AG04449 (cell line): ENCODE measurements around the gene GGT6.

ENCODE experiments used
- CTCF ChIA-PET: fragments of 350-600 bp; formaldehyde crosslinking; extraction: SDS; loops from one replicate; lab custom pipeline; 2021; ENCODE audit warnings: antibody characterized with exemption; lab: Yijun Ruan, JAX
- POLR2A ChIA-PET: fragments of 400-600, 350-600 bp; formaldehyde crosslinking; extraction: SDS; loops from one replicate; lab custom pipeline; 2020; ENCODE audit warnings: antibody characterized with exemption, inconsistent platforms; lab: Yijun Ruan, JAX
- DNase-seq: peaks from one replicate; pipeline ENCODE4 v3.0.0-alpha.2; 2010; ENCODE audit warnings: low read depth, low spot score
- H3K4me3 ChIP-seq: 2 replicates; pipeline ENCODE4 v1.5.1; 2011; ENCODE audit warnings: low read depth, mild to moderate bottlenecking, control low read depth, low read length
- TF ChIP-seq, protein P1 (sequence below): IDR thresholded peaks from one replicate; pipeline ENCODE4 v1.5.1; 2011; ENCODE audit warnings: mild to moderate bottlenecking, moderate library complexity, low read length, control low read depth, inconsistent platforms; ENCODE audit not compliant: insufficient read depth; ENCODE audit errors: missing control alignments

Gene GGT6

DNA sequence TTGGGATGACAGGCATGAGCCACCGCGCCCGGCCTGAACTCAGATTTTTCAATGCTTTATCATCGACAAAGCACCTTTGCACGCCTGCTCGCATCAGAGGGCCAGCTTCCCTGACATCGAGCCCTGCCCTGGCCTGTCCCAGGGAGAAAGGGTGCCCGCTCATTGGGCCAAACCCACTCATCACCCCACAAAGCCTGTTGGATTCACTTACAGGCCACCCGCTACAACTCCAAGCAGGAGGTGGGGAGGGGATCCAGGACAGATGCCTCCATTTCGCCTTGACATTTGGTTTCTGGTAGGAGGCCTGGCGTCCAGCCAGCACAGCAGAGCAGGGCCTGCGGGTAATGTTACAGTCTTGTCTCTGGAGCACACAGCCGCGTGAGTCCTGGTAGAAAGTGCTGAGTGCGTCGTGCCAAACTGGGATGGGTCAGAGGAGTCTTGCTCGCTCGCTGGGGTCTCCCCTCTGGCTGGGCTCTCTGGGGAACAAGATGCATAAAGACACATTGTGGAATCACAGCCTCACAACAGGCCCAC, 43.8 kb upstream of the GGT6 start:
- no peak for DNase-seq
- TF ChIP-seq, protein P1, sequence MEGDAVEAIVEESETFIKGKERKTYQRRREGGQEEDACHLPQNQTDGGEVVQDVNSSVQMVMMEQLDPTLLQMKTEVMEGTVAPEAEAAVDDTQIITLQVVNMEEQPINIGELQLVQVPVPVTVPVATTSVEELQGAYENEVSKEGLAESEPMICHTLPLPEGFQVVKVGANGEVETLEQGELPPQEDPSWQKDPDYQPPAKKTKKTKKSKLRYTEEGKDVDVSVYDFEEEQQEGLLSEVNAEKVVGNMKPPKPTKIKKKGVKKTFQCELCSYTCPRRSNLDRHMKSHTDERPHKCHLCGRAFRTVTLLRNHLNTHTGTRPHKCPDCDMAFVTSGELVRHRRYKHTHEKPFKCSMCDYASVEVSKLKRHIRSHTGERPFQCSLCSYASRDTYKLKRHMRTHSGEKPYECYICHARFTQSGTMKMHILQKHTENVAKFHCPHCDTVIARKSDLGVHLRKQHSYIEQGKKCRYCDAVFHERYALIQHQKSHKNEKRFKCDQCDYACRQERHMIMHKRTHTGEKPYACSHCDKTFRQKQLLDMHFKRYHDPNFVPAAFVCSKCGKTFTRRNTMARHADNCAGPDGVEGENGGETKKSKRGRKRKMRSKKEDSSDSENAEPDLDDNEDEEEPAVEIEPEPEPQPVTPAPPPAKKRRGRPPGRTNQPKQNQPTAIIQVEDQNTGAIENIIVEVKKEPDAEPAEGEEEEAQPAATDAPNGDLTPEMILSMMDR, result no peak
- POLR2A ChIA-PET, result no interaction called here
- H3K4me3 ChIP-seq, result no peak overlapping the region
- CTCF ChIA-PET, result interaction anchor here (1.4 kb wide), 1 partner anchor 38 kb away, joined by 3 read pairs; no protein-coding TSS in a partner anchor

DNA sequence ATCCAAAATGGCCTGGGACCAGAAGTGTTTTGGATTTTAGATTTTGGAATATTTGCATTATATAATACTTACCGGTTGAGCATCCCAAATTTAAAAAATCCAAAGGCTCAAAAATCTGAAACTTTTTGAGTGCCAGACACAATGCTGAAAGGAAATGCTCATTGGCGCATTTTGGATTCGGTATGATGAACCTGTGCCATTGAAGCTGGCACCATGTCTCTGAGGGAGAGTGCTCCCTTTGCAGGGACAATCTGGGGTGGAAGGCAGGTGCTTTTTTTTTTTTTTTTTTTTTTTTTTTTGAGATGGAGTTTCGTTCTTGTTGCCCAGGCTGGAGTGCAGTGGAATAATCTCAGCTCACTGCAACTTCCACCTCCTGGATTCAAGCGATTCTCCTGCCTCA, 41.7 kb upstream of the GGT6 start:
- no peak for DNase-seq
- TF ChIP-seq, protein P1, result no peak
- no peak overlapping the region for H3K4me3 ChIP-seq
- ChIA-PET CTCF (interaction anchor here (1.7 to 1.9 kb wide), 2 partner anchors 23 to 35 kb away, joined by 6 to 7 read pairs; no protein-coding TSS in a partner anchor), POLR2A (no interaction called here)

DNA sequence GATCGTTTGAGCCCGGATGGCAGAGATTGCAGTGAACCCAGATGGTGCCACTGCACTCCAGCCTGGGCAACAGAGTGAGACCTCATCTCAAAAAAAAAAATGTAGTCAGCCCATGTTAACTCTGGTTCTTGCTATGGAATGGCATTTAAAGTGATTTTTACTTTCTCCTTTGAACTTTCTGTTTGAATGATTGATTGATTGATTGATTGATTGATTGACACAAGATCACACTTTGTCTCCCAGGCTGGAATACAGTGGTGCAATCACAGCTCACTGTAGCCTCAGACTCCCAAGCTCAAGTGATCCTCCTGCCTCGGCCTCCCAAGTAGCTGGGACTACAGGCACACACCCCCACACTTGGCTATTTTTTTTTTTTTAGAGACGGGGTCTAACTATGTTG, 40.9 kb upstream of the GGT6 start:
- H3K4me3 ChIP-seq, result no peak overlapping the region
- ChIA-PET POLR2A (interaction anchor here (0.6 kb wide), 1 partner anchor 18 kb away, joined by 3 read pairs; no protein-coding TSS in a partner anchor), CTCF (interaction anchor here (1.7 to 1.9 kb wide), 2 partner anchors 24 to 34 kb away, joined by 6 to 7 read pairs; no protein-coding TSS in a partner anchor)
- no peak for DNase-seq
- TF ChIP-seq, protein P1, result no peak

DNA sequence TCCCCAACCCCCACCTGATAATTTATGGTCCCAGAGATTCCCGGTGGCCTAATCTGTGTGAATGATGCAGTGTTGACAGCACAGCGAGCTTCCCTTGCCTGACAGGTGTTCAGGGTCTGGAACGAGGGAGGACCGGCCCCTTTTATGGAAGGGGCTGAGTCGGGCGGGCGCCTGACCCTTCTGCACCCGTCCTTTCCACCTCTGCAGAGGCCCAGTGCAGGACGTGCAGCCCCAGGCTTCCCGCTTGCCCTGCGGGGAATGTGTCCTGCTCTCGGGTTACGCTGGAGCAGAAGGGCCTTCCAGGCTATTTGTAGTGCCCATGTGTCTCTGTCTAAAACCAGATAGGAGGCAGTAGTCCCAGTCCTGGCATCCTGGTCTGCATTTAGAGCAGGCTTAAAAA, 40.2 kb upstream of the GGT6 start:
- no peak for DNase-seq
- no peak overlapping the region for H3K4me3 ChIP-seq
- POLR2A ChIA-PET, result interaction anchor here (0.6 kb wide), 1 partner anchor 17 kb away, joined by 3 read pairs; no protein-coding TSS in a partner anchor
- TF ChIP-seq, protein P1, result no peak
- CTCF ChIA-PET, result interaction anchor here (1.0 to 1.9 kb wide), 3 partner anchors 27 to 33 kb away, joined by 4 to 7 read pairs (median 6); no protein-coding TSS in a partner anchor

DNA sequence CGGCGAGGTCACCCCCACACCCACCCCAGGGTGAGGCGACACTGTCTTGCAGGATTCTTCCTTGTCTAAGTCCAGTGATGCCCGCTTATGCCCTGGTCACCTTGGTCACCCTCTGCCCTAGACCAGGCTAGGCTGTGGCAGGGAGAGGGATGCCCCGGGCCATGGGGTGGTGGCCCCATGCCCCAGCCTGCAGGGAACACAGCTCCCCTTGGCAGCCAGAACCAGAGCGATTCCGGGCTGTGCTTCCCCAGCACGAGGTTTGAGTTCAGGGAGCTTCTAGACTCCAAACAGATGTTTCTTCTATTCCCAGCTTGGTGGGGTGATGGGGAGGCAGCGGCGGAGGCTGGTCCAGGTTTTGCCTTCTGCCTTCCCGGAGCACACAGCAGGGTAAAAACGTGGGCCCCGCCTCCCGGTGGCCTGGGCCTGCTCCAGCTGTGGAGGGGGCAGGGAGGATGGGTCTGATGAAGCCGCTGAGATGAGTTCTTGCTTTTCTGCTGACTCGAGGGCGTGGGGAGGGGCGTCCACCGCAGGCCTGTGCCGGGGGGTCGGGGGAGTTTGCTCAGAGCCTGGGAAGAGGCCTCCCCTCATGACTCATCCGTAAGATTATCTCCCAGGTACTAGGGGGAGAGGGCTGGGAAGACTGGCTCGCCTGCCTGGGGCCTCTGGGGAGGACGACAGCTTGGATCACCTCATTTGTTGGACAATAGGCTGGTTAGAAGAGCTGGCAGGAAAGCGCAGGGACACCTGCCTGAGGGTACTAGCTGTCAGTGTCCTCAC, 39.3 kb upstream of the GGT6 start:
- CTCF ChIA-PET, result interaction anchor here (1.0 to 1.6 kb wide), 3 partner anchors 25 to 32 kb away, joined by 4 to 6 read pairs (median 5); no protein-coding TSS in a partner anchor
- POLR2A ChIA-PET, result no interaction called here
- DNase-seq, result no peak
- no peak overlapping the region for H3K4me3 ChIP-seq
- TF ChIP-seq, protein P1, result no peak

DNA sequence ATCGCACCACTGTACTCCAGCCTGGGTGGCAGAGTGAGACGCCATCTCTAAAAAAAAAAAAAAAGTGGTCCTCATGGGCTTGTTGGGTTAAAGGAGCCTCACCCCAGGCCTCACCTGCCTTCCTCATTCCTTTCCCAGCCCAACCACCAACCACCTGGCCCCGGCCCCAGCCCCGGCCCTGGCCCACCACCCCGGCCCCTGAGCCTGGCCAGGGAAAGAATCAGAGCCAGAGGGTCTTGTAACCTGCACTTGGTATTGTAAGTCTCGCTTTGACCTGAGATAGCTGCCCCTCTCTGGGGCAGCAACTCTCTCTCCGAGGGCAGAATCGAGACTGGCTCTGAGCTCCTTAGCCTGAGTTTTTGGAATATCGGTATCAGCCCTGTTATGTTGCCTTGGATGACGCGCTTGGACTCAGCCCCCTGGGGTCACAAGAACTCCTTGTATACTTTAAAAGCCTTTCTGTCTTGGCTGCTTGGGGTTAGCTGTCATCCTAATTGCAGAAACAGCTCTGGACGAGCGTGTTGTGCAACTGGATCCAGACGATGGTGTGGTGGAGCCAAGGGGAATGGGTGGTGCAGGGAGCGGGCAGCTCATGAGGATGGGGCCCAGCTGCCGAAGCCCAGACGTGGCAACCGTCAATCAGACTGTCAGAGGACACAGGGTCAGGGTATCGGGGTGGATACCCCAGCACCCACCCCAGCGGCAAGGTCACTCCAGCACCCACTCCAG, 38.6 kb upstream of the GGT6 start:
- no peak for DNase-seq
- ChIA-PET POLR2A (no interaction called here), CTCF (interaction anchor here (1.6 to 2.8 kb wide), 2 partner anchors 26 to 32 kb away, joined by 5 to 17 read pairs; no protein-coding TSS in a partner anchor)
- no peak overlapping the region for H3K4me3 ChIP-seq
- TF ChIP-seq, protein P1, result no peak
